Gastroesophageal sphincter (tissue), 4 donors: Measurements from ENCODE around the gene XYLT1. TPM values are rescaled to one million over a fixed set of nuclear protein-coding genes. Genes with fewer than 3 reads are reported as not detected.

Source experiments
- ATAC-seq: fragments of 150-250 bp; one replicate; pipeline ENCODE4 v1.9.1; 2016; ENCODE audit warnings: mild to moderate bottlenecking, moderate library complexity
- H3K27ac ChIP-seq, 4 donors: fragments of 200-600 bp; sonication (generic) in 3 of 4; 1 replicate in 3 of 4; 2 replicates in 1 of 4; pipeline ENCODE4 v1.5.1; 2016 to 2019
- H3K27me3 ChIP-seq: fragments of 200-600 bp; sonication (generic); one replicate; pipeline ENCODE4 v1.5.1; 2019
- H3K36me3 ChIP-seq, 2 donors: fragments of 200-600 bp; sonication (generic); one replicate each; pipeline ENCODE4 v1.5.1; 2019; ENCODE audit warnings: control low read depth in 1 of 2
- H3K4me1 ChIP-seq, 3 donors: fragments of 200-600 bp; sonication (generic); 1 replicate in 2 of 3; 2 replicates in 1 of 3; pipeline ENCODE4 v1.5.1; 2016 to 2019; ENCODE audit warnings: control low read depth in 2 of 3
- H3K4me3 ChIP-seq, 2 donors: fragments of 200-600 bp; sonication (generic); one replicate each; pipeline ENCODE4 v1.5.1; 2019; ENCODE audit warnings: mild to moderate bottlenecking in 1 of 2, moderate library complexity in 1 of 2
- H3K9me3 ChIP-seq, 3 donors: fragments of 200-600 bp; sonication (generic); one replicate each; pipeline ENCODE4 v1.5.1; 2017 to 2019; ENCODE audit warnings: control low read depth in 2 of 3
- EP300 ChIP-seq: sonication (generic); formaldehyde crosslinking; IDR thresholded peaks from one replicate; pipeline ENCODE4 v1.6.1; 2017; ENCODE audit warnings: antibody characterized with exemption, mild to moderate bottlenecking
- POLR2A ChIP-seq, 2 donors: fragments of 450-650 bp; IDR thresholded peaks; one replicate each; pipeline ENCODE4 v1.6.1; 2017; ENCODE audit warnings: antibody characterized with exemption in 2 of 2, mild to moderate bottlenecking in 2 of 2, moderate library complexity in 1 of 2
- POLR2AphosphoS5 ChIP-seq: sonication (generic); formaldehyde crosslinking; IDR thresholded peaks from one replicate; pipeline ENCODE4 v1.6.1; 2017; ENCODE audit warnings: antibody characterized with exemption
- WGBS, 2 donors: methylation state at CpG; one replicate each; pipeline ENCODE4 v1.1.5; 2018; ENCODE audit warnings: low coverage in 1 of 2; 5-methylcytosine and 5-hydroxymethylcytosine counted together
- total RNA-seq, 4 donors: library from RNA; depleted of rRNA; stranded (reverse); fragments of >200 nt; gene quantifications; one replicate each; pipeline ENCODE4 v1.1.0, GENCODE V29; 2016
- TF ChIP-seq, protein P1 (sequence below), 4 experiments: fragments of 200-600 bp in 2 of 4; fragments of 450-650 bp in 2 of 4; sonication (generic) in 1 of 4; IDR thresholded peaks; one replicate each; pipeline ENCODE4 v1.5.1; 2017 to 2019; ENCODE audit warnings: antibody characterized with exemption in 4 of 4, mild to moderate bottlenecking in 2 of 4, moderate library complexity in 2 of 4

Gene XYLT1
- total RNA-seq, 4 donors from 2014 or later = 19.1 to 51.6 (median 23.7) TPM

- Histone ChIP-seq H3K4me1 (no peaks in the 10 kb centered on the region), H3K36me3 (no peaks in the 10 kb centered on the region), H3K27me3 (peaks cover 5% of the 10 kb centered on the region), H3K27ac (no peak overlapping the region), H3K9me3 (no peaks in the 10 kb centered on the region), H3K4me3 (no peak overlapping the region)
- no peak for ATAC-seq
- TF ChIP-seq POLR2A (IDR thresholded peaks at IDR 0.05) (no peak), EP300 (no peak), POLR2AphosphoS5 (no peak)
- TF ChIP-seq, protein P1, sequence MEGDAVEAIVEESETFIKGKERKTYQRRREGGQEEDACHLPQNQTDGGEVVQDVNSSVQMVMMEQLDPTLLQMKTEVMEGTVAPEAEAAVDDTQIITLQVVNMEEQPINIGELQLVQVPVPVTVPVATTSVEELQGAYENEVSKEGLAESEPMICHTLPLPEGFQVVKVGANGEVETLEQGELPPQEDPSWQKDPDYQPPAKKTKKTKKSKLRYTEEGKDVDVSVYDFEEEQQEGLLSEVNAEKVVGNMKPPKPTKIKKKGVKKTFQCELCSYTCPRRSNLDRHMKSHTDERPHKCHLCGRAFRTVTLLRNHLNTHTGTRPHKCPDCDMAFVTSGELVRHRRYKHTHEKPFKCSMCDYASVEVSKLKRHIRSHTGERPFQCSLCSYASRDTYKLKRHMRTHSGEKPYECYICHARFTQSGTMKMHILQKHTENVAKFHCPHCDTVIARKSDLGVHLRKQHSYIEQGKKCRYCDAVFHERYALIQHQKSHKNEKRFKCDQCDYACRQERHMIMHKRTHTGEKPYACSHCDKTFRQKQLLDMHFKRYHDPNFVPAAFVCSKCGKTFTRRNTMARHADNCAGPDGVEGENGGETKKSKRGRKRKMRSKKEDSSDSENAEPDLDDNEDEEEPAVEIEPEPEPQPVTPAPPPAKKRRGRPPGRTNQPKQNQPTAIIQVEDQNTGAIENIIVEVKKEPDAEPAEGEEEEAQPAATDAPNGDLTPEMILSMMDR (IDR thresholded peaks at IDR 0.05) = no peak
- WGBS, 2 donors = 65% methylated on average over 2 of the region's 2 CpGs; no CpG with 5 or more reads in 1 of the 2 donors
Observed at GRCh38 chr16:17101646-17102045, 369.1 kb downstream of the XYLT1 start.

DNA sequence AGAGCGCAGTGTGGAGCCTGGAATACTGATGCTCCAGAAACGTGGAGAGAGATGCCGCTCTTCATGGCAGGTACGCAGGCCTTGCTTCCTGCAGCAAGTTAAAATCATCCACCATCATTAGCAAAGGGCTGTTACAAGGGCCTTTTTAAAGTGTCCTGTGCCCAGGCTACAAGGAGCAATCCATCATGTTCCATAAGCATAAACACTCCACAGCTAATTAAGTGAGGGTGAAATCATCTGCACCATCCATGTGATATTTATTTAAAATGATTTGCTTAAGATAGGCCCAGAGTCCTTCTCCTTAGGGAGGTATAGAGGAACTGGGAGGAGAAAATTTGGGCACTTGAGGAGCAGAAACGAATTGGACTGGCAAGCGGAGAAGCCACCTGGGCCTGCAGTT lies 372.1 kb downstream of the XYLT1 start:
- Histone ChIP-seq H3K4me1 (no peaks in the 10 kb centered on the region), H3K4me3 (no peak overlapping the region), H3K36me3 (no peaks in the 10 kb centered on the region), H3K27me3 (peaks cover 5% of the 10 kb centered on the region), H3K9me3 (no peaks in the 10 kb centered on the region), H3K27ac (no peak overlapping the region)
- no peak for ATAC-seq
- WGBS, 2 donors = 59 to 72% methylated on average over 2 to 3 of the region's 6 CpGs
- no peak for TF ChIP-seq POLR2A (IDR thresholded peaks at IDR 0.05)
- TF ChIP-seq, protein P1 (IDR thresholded peaks at IDR 0.05) = no peak
- no peak for TF ChIP-seq POLR2AphosphoS5
- no peak for TF ChIP-seq EP300

DNA sequence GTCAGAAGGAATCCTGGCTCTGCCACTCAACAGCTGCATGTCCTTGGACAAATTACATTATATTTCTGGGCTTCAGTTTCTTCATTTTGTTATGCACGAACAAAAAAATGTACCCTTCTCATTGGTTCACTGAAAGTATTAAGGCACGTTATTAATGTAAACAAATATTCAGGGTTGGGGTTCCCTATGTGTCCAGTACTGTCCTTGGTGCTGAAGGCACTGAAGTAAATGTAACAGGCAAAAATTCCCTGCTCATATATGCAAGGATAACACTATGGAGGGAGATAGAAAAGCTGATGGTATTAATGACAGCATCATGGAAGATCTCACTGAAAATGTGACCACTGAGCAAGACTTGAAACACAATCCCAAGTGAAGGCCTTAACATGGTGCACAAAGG lies 386.6 kb downstream of the XYLT1 start:
- ATAC-seq = no peak
- TF ChIP-seq POLR2A (IDR thresholded peaks at IDR 0.05) = no peak
- TF ChIP-seq EP300 = no peak
- TF ChIP-seq POLR2AphosphoS5 = no peak
- WGBS, 2 donors = 0 to 32% methylated on average over 1 to 2 of the region's 2 CpGs
- no peaks in the 10 kb centered on the region for H3K36me3 ChIP-seq
- no peak overlapping the region for H3K4me3 ChIP-seq
- no peaks in the 10 kb centered on the region for H3K4me1 ChIP-seq
- H3K9me3 ChIP-seq = no peaks in the 10 kb centered on the region
- peaks cover 27% of the 10 kb centered on the region for H3K27me3 ChIP-seq
- H3K27ac ChIP-seq = no peak overlapping the region

- WGBS, 2 donors = 25 to 29% methylated on average over 1 of the region's 1 CpG
- H3K36me3 ChIP-seq = no peaks in the 10 kb centered on the region
- no peak overlapping the region for H3K27ac ChIP-seq
- no peak overlapping the region for H3K4me3 ChIP-seq
- no peak for ATAC-seq
- no peaks in the 10 kb centered on the region for H3K9me3 ChIP-seq
- TF ChIP-seq EP300 (no peak), POLR2A (IDR thresholded peaks at IDR 0.05) (no peak)
- H3K27me3 ChIP-seq = peaks cover 32% of the 10 kb centered on the region
- no peaks in the 10 kb centered on the region for H3K4me1 ChIP-seq
Observed at GRCh38 chr16:17083628-17084027, 387.1 kb downstream of the XYLT1 start.

DNA sequence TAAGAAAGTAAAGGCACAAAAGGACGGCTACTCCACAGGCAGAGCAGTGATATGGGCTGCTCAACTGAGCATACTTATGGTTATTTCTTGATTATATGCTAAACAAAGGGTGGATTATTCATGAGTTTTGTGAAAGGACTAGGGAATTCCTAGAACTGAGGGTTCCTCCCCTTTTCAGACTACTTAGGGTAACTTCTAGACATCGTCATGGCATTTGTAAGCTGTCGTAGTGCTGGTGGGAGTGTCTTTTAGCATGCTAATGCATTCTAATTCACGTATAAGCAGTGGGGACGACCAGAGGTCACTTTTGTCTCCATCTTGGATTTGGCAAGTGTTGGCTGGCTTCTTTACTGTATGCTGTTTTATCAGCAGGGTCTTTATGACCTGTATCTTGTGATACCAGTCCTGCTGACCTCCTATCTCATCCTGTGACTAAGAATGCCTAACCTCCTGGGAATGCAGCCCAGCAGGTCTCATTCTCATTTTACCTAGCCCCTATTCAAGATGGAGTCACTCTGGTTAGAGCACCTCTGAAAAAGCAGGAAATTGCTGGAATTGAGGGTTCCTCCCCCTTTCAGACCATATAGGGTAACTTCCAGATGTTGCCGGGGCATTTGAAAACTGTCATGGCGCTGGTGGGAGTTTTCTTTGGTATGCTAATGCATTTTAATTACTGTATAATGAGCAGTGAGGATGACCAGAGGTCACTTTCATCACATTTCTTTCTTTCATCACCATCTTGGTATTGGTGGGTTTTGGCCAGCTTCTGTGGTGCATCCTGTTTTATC lies 388.5 kb downstream of the XYLT1 start:
- no peaks in the 10 kb centered on the region for H3K36me3 ChIP-seq
- H3K9me3 ChIP-seq = no peaks in the 10 kb centered on the region
- WGBS, 2 donors = 67 to 77% methylated on average over 3 to 7 of the region's 7 CpGs
- TF ChIP-seq POLR2AphosphoS5 (no peak), EP300 (no peak), POLR2A (IDR thresholded peaks at IDR 0.05) (no peak)
- TF ChIP-seq, protein P1 (IDR thresholded peaks at IDR 0.05) = no peak
- H3K4me1 ChIP-seq = no peaks in the 10 kb centered on the region
- H3K4me3 ChIP-seq = no peak overlapping the region
- H3K27ac ChIP-seq = no peak overlapping the region
- peaks cover 39% of the 10 kb centered on the region for H3K27me3 ChIP-seq
- no peak for ATAC-seq

DNA sequence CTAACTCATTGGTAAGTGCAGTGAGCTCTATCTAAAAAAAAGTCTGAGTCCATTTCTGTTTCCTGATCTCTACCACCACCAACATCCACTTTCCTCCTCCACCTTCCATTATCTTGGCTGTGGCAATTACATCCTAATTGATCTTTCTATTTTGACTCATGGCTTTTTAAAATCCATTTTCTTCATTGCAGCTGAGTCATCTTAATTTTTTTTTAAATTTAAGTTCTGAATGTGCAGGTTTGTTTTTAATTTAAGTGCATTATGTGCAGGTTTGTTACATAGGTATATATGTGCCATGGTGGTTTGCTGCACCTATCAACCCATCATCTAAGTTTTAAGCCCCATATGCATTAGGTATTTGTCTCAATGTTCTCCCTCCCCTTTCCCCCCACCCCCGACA lies 390.7 kb downstream of the XYLT1 start:
- no peak for TF ChIP-seq POLR2A (IDR thresholded peaks at IDR 0.05)
- TF ChIP-seq, protein P1 (IDR thresholded peaks at IDR 0.05) = no peak
- no peaks in the 10 kb centered on the region for H3K4me1 ChIP-seq
- H3K9me3 ChIP-seq = no peaks in the 10 kb centered on the region
- H3K4me3 ChIP-seq = no peak overlapping the region
- H3K27me3 ChIP-seq = peaks cover 39% of the 10 kb centered on the region
- no CpG with 5 or more reads among the region's 1 CpG for WGBS, 2 donors
- ATAC-seq = no peak
- H3K36me3 ChIP-seq = no peaks in the 10 kb centered on the region
- no peak overlapping the region for H3K27ac ChIP-seq
